HCT116 (cell line): ENCODE data around the gene CCL17. TPM values are rescaled to one million over a fixed set of nuclear protein-coding genes. Genes with fewer than 3 reads are reported as not detected.

Experiments used
- ATAC-seq: fragments of 200-7000 bp; cut with Tn5 transposase; 2 replicates; pipeline ENCODE4 v1.9.1; 2020; ENCODE audit warnings: mild to moderate bottlenecking, moderate library complexity
- BruUV-seq: library from RNA; stranded (reverse); fragments of 400-500 nt; replicated peaks from 2 replicates; lab custom pipeline; 2021; lab: Mats Ljungman, UMichigan
- CTCF ChIA-PET: fragments of 300-600 bp; sonication (Branson Sonifier 250); formaldehyde crosslinking; loops from one replicate; lab custom pipeline; 2021; ENCODE audit warnings: antibody characterized with exemption; lab: Charles Lee
- POLR2A ChIA-PET: fragments of 300-600, 350-600 bp; sonication (Branson Sonifier 250); formaldehyde crosslinking; loops from one replicate; lab custom pipeline; 2021; ENCODE audit warnings: antibody characterized with exemption; lab: Charles Lee
- RAD21 ChIA-PET, 2 experiments: fragments of 300-600 bp; sonication (Branson Sonifier 250); formaldehyde crosslinking; loops; one replicate each; lab custom pipeline; 2023; ENCODE audit warnings: low total read pairs in 2 of 2; ENCODE audit not compliant: uncharacterized antibody in 2 of 2, unreplicated experiment in 2 of 2, low non-redundant PET in 1 of 2; lab: Charles Lee
- DNase-seq: peaks from one replicate; pipeline ENCODE4 v3.0.0-alpha.2; 2010; ENCODE audit warnings: low read depth, low spot score
- H2AFZ ChIP-seq: fragments of 200-600 bp; shearing (Covaris generic), sonication (generic); 2 replicates; pipeline ENCODE4 v1.6.1; 2017; ENCODE audit warnings: low read depth, mixed run types, mixed read lengths, antibody characterized with exemption, low read length; ENCODE audit not compliant: poor library complexity, severe bottlenecking
- H3K27ac ChIP-seq: 2 replicates; pipeline ENCODE4 v1.5.1; 2012; ENCODE audit warnings: low read depth, low read length
- H3K27me3 ChIP-seq: fragments of 200-600 bp; sonication (generic); 2 replicates; pipeline ENCODE4 v1.6.1; 2016; ENCODE audit warnings: mixed run types, low read length, mixed read lengths; ENCODE audit not compliant: insufficient read depth
- H3K36me3 ChIP-seq, 2 experiments: fragments of 200-500 bp in 1 of 2; fragments of 200-600 bp in 1 of 2; sonication (Bioruptor generic) in 1 of 2; sonication (generic) in 1 of 2; 2 replicates each; pipeline versions ENCODE4 v1.5.1 to v1.6.1; 2014 to 2016; ENCODE audit warnings: low read length in 2 of 2, inconsistent platforms in 1 of 2, mixed read lengths in 1 of 2, mixed run types in 1 of 2; ENCODE audit not compliant: insufficient read depth in 2 of 2, control insufficient read depth in 1 of 2
- H3K4me1 ChIP-seq, 2 experiments: fragments of 200-600 bp in 1 of 2; sonication (generic) in 1 of 2; 2 replicates each; pipeline versions ENCODE4 v1.5.1 to v1.6.1; 2012 to 2017; ENCODE audit warnings: low read length in 2 of 2, inconsistent platforms in 1 of 2, mild to moderate bottlenecking in 1 of 2, mixed read lengths in 1 of 2, mixed run types in 1 of 2, moderate library complexity in 1 of 2; ENCODE audit not compliant: insufficient read depth in 2 of 2, control insufficient read depth in 1 of 2
- H3K4me2 ChIP-seq: fragments of 200-600 bp; sonication (generic); 2 replicates; pipeline ENCODE4 v1.6.1; 2017; ENCODE audit warnings: mixed run types, low read length, mixed read lengths
- H3K4me3 ChIP-seq, 2 experiments: fragments of 200-600 bp in 1 of 2; sonication (generic) in 1 of 2; replicated peaks in 1 of 2; 2 replicates each; pipeline ENCODE4 v1.5.1; 2011 to 2016; ENCODE audit warnings: low read length in 2 of 2, control low read depth in 1 of 2, low read depth in 1 of 2, mild to moderate bottlenecking in 1 of 2, mixed read lengths in 1 of 2, mixed run types in 1 of 2
- H3K79me2 ChIP-seq: fragments of 200-600 bp; sonication (generic); 2 replicates; pipeline ENCODE4 v1.6.1; 2017; ENCODE audit warnings: mild to moderate bottlenecking, mixed run types, low read length, moderate library complexity, mixed read lengths; ENCODE audit not compliant: insufficient read depth
- H3K9ac ChIP-seq: fragments of 200-600 bp; sonication (generic); 2 replicates; pipeline ENCODE4 v1.6.1; 2016; ENCODE audit warnings: low read length, mixed read lengths
- H3K9me2 ChIP-seq: fragments of 200-600 bp; sonication (generic), shearing (Covaris generic); 2 replicates; pipeline ENCODE4 v1.6.1; 2017; ENCODE audit warnings: mixed run types, mild to moderate bottlenecking, moderate library complexity; ENCODE audit not compliant: insufficient read depth
- H3K9me3 ChIP-seq, 2 experiments: fragments of 200-500 bp in 1 of 2; fragments of 200-600 bp in 1 of 2; sonication (Bioruptor generic) in 1 of 2; sonication (generic) in 1 of 2; 2 replicates each; pipeline ENCODE4 v1.6.1; 2014 to 2017; ENCODE audit warnings: low read length in 2 of 2, mixed read lengths in 2 of 2, inconsistent platforms in 1 of 2, low read depth in 1 of 2, mild to moderate bottlenecking in 1 of 2, mixed run types in 1 of 2, moderate library complexity in 1 of 2; ENCODE audit not compliant: control insufficient read depth in 1 of 2, insufficient read depth in 1 of 2
- H4K20me1 ChIP-seq: fragments of 200-600 bp; sonication (generic), shearing (Covaris generic); 2 replicates; pipeline ENCODE4 v1.6.1; 2017; ENCODE audit warnings: mixed run types, mild to moderate bottlenecking, moderate library complexity; ENCODE audit not compliant: insufficient read depth
- EZH2 ChIP-seq: fragments of 200-600 bp; sonication (generic); IDR thresholded peaks from 2 replicates; pipeline ENCODE4 v1.6.1; 2017; ENCODE audit warnings: antibody characterized with exemption, mixed run types
- JUND ChIP-seq: IDR thresholded peaks from 2 replicates; pipeline ENCODE4 v1.6.1; 2012
- POLR2A ChIP-seq: IDR thresholded peaks from 2 replicates; pipeline ENCODE4 v1.7.0; 2011; ENCODE audit warnings: borderline replicate concordance; ENCODE audit not compliant: insufficient read depth, insufficient read length; ENCODE audit errors: extremely low read depth
- POLR2AphosphoS5 ChIP-seq: IDR thresholded peaks from 2 replicates; pipeline ENCODE4 v1.6.1; 2011; ENCODE audit warnings: mild to moderate bottlenecking, low read depth, low read length, moderate library complexity
- RAD21 ChIP-seq: IDR thresholded peaks from 2 replicates; pipeline ENCODE4 v1.6.1; 2012; ENCODE audit warnings: low read depth, mild to moderate bottlenecking
- REST ChIP-seq: IDR thresholded peaks from 2 replicates; pipeline ENCODE4 v1.6.1; 2012; ENCODE audit warnings: low read depth
- SIN3A ChIP-seq: IDR thresholded peaks from 2 replicates; pipeline ENCODE4 v1.6.1; 2012; ENCODE audit warnings: low read depth
- ZBTB33 ChIP-seq: IDR thresholded peaks from 2 replicates; pipeline ENCODE4 v1.6.1; 2011; ENCODE audit warnings: mild to moderate bottlenecking, low read length, moderate library complexity; ENCODE audit not compliant: insufficient replicate concordance; ENCODE audit errors: extremely low read depth
- ZFX ChIP-seq: fragments of 450-650 bp; IDR thresholded peaks from 2 replicates; pipeline ENCODE4 v1.6.1; 2017
- ZNF274 ChIP-seq: fragments of 200-500 bp; sonication (Bioruptor generic); IDR thresholded peaks from 2 replicates; pipeline ENCODE4 v1.6.1; 2014; ENCODE audit warnings: mild to moderate bottlenecking, low read depth, low read length, inconsistent platforms
- intact Hi-C: fragments of 100-400 bp; cut with micrococcal nuclease; formaldehyde crosslinking; loops from 2 replicates; pipeline ENCODE4 v1.10.0; 2022
- total RNA-seq: library from RNA; stranded (reverse); gene quantifications from one replicate; pipeline ENCODE4 v1.2.1, GENCODE V29; 2021; ENCODE audit not compliant: unreplicated experiment

CCL17 gene
- total RNA-seq, 1 experiment from 2014 or later, result not detected

- Histone ChIP-seq H2AFZ (no peak overlapping the region), H3K9me3 (no peaks in the 10 kb centered on the region), H4K20me1 (no peaks in the 10 kb centered on the region), H3K4me2 (no peak overlapping the region), H3K79me2 (no peaks in the 10 kb centered on the region), H3K27me3 (no peaks in the 10 kb centered on the region), H3K4me3 (no peak overlapping the region), H3K4me1 (peaks cover 0 to under 1% of the 10 kb centered on the region in 2 experiments; a peak in 2 of 4 replicates), H3K27ac (no peak overlapping the region), H3K9ac (no peak overlapping the region), H3K36me3 (no peaks in the 10 kb centered on the region), H3K9me2 (no peaks in the 10 kb centered on the region)
- DNase-seq, result no peak
- CTCF ChIA-PET, result no interaction called here
- BruUV-seq, result no TSS peak
- TF ChIP-seq ZFX (no peak), ZBTB33 (no peak), REST (no peak), POLR2AphosphoS5 (no peak), RAD21 (no peak), ZNF274 (no peak), POLR2A (no peak), JUND (no peak), EZH2 (no peak), SIN3A (no peak)
- POLR2A ChIA-PET, result no interaction called here
- RAD21 ChIA-PET, result no interaction called here
- intact Hi-C loops, result no loop called here
- no peak for ATAC-seq
Observed at GRCh38 chr16:57371494-57372371, 32.8 kb upstream of the CCL17 start.
